CD4-positive, alpha-beta memory T cell (primary cell): Measurements from ENCODE around the gene SEPTIN3. TPM values are rescaled to one million over a fixed set of nuclear protein-coding genes. Genes with fewer than 3 reads are reported as not detected.

Source experiments
- CTCF ChIA-PET: fragments of 350-600 bp; sonication (Branson Sonifier 250); formaldehyde crosslinking; loops from one replicate; lab custom pipeline; 2021; ENCODE audit warnings: inconsistent platforms; ENCODE audit not compliant: partially characterized antibody; lab: Charles Lee
- POLR2A ChIA-PET: fragments of 350-600 bp; sonication (Branson Sonifier 250); formaldehyde crosslinking; loops from one replicate; lab custom pipeline; 2021; ENCODE audit not compliant: partially characterized antibody; lab: Charles Lee
- DNase-seq, 5 donors: peaks; one replicate each; pipeline versions ENCODE4 v3.0.0 to v3.0.0-alpha.2; 2020 to 2022; ENCODE audit warnings: mixed read lengths in 1 of 5
- H3K27ac ChIP-seq: one replicate; pipeline ENCODE4 v1.7.0; 2013; ENCODE audit warnings: low read depth, low read length
- H3K27me3 ChIP-seq: 2 replicates; pipeline ENCODE4 v1.7.0; 2013; ENCODE audit warnings: mild to moderate bottlenecking, low read length, moderate library complexity; ENCODE audit not compliant: insufficient read depth
- H3K36me3 ChIP-seq: 2 replicates; pipeline ENCODE4 v1.7.0; 2013; ENCODE audit warnings: mild to moderate bottlenecking, low read length, moderate library complexity; ENCODE audit not compliant: insufficient read depth
- H3K4me1 ChIP-seq: 2 replicates; pipeline ENCODE4 v1.7.0; 2013; ENCODE audit warnings: mild to moderate bottlenecking, low read length, moderate library complexity; ENCODE audit not compliant: insufficient read depth
- H3K4me3 ChIP-seq, 2 donors: one replicate each; pipeline ENCODE4 v1.7.0; 2013; ENCODE audit warnings: low read length in 2 of 2, mild to moderate bottlenecking in 1 of 2
- H3K9me3 ChIP-seq, 2 donors: one replicate each; pipeline ENCODE4 v1.7.0; 2013; ENCODE audit warnings: low read length in 2 of 2, control low read depth in 1 of 2; ENCODE audit not compliant: control insufficient read depth in 1 of 2
- H3K27ac Mint-ChIP-seq, 7 donors: one replicate each; pipeline ENCODE4 v1.8.0; 2020 to 2021; ENCODE audit warnings: mixed read lengths in 7 of 7, mild to moderate bottlenecking in 6 of 7, inconsistent platforms in 3 of 7, moderate library complexity in 3 of 7
- H3K27me3 Mint-ChIP-seq, 2 donors: one replicate each; pipeline ENCODE4 v1.8.0; 2020 to 2021; ENCODE audit warnings: mixed read lengths in 2 of 2
- H3K36me3 Mint-ChIP-seq, 2 donors: one replicate each; pipeline ENCODE4 v1.8.0; 2020 to 2021; ENCODE audit warnings: mixed read lengths in 2 of 2, inconsistent platforms in 1 of 2, mild to moderate bottlenecking in 1 of 2
- H3K4me1 Mint-ChIP-seq, 4 donors: one replicate each; pipeline ENCODE4 v1.8.0; 2020 to 2021; ENCODE audit warnings: mixed read lengths in 4 of 4, mild to moderate bottlenecking in 1 of 4
- H3K4me3 Mint-ChIP-seq, 8 donors: one replicate each; pipeline ENCODE4 v1.8.0; 2020 to 2021; ENCODE audit warnings: mixed read lengths in 8 of 8, mild to moderate bottlenecking in 7 of 8, moderate library complexity in 6 of 8, inconsistent platforms in 3 of 8
- H3K9me3 Mint-ChIP-seq, 8 donors: one replicate each; pipeline ENCODE4 v1.8.0; 2020 to 2021; ENCODE audit warnings: mixed read lengths in 8 of 8, mild to moderate bottlenecking in 5 of 8, inconsistent platforms in 3 of 8, moderate library complexity in 1 of 8
- intact Hi-C: fragments of 100-400 bp; cut with micrococcal nuclease; formaldehyde crosslinking; loops from one replicate; pipeline ENCODE4 v1.15.1; 2023
- polyA plus RNA-seq, 2 donors: library from polyadenylated mRNA; unstranded; fragments of 300-500 nt; fragmentation: Illumina TruSeq; gene quantifications; one replicate each; pipeline ENCODE4 v1.2.3, GENCODE V29; 2021
- total RNA-seq, 2 experiments: library from RNA; stranded (reverse); gene quantifications; one replicate each; pipeline ENCODE4 v1.2.3, GENCODE V29; 2021

SEPTIN3 gene
- total and polyA plus RNA-seq, 4 experiments from 2014 or later = 0.36 to 0.81 TPM; not detected in 2

DNA sequence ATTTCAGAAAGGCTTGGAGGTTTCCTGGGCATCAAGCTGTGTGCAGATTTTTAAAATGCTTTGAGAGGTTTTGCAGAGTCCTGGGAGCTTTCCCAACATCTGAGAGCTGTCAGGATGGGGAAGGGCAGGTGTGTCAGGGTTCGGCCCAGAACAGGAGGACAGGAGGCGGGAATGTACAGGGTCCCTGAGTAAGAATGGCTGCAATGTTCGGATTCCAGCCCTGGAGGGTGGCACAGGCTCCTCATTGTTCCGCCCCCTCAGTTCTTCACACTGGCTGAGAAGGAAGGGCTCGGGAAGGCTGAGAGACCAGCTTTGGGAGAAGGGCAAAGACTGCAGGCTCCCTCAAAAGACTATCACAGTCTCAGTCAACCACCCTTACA, 5.1 kb upstream of the SEPTIN3 start:
- ChIA-PET CTCF (interaction anchor here (1.1 to 1.8 kb wide), 3 partner anchors 107 to 480 kb away, joined by 3 to 7 read pairs (median 4); no protein-coding TSS in a partner anchor), POLR2A (no interaction called here)
- Mint-ChIP-seq H3K36me3 (no peaks in the 10 kb centered on the region), H3K4me3 (no peak overlapping the region), H3K27me3 (peaks cover 0 to 1% of the 10 kb centered on the region in 2 donors), H3K4me1 (peaks cover 0 to 4% (median 1%) of the 10 kb centered on the region in 4 donors), H3K9me3 (no peaks in the 10 kb centered on the region), H3K27ac (no peak overlapping the region)
- no peaks in the 10 kb centered on the region for H3K9me3 ChIP-seq
- H3K36me3 ChIP-seq = no peaks in the 10 kb centered on the region
- no peaks in the 10 kb centered on the region for H3K27me3 ChIP-seq
- H3K4me3 ChIP-seq = no peak overlapping the region
- no peaks in the 10 kb centered on the region for H3K4me1 ChIP-seq
- H3K27ac ChIP-seq = no peak overlapping the region
- no peak for DNase-seq
- intact Hi-C loops = loop anchor here (10.0 kb wide), 1 partner anchor 221 kb away; no protein-coding TSS in a partner anchor

- intact Hi-C loops = loop anchor here (1.0 to 10.0 kb wide), 8 partner anchors 106 to 587 kb away; partner anchors contain the start of genes NAGA, NDUFA6, PHETA2 and SERHL2
- Mint-ChIP-seq H3K9me3 (peaks cover 0 to 2% (median 0%) of the 10 kb centered on the region in 8 donors), H3K36me3 (no peaks in the 10 kb centered on the region), H3K27ac (no peak overlapping the region), H3K27me3 (peaks cover 3 to 9% of the 10 kb centered on the region in 2 donors), H3K4me1 (peaks cover 0 to 4% (median 1%) of the 10 kb centered on the region in 4 donors), H3K4me3 (no peak overlapping the region)
- Histone ChIP-seq H3K27ac (no peak overlapping the region), H3K36me3 (no peaks in the 10 kb centered on the region), H3K27me3 (no peaks in the 10 kb centered on the region), H3K4me3 (no peak overlapping the region), H3K4me1 (no peaks in the 10 kb centered on the region), H3K9me3 (no peaks in the 10 kb centered on the region)
- ChIA-PET CTCF (interaction anchor here (0.6 to 4.6 kb wide), 9 partner anchors 8 to 509 kb away, joined by 3 to 29 read pairs (median 5); no protein-coding TSS in a partner anchor), POLR2A (interaction anchor here (0.9 to 2.3 kb wide), 2 partner anchors 124 to 478 kb away, joined by 5 to 12 read pairs; partner anchors contain the start of gene NDUFA6)
- no peak for DNase-seq
Observed at GRCh38 chr22:41966225-41966606, 3.0 kb upstream of the SEPTIN3 start.

DNA sequence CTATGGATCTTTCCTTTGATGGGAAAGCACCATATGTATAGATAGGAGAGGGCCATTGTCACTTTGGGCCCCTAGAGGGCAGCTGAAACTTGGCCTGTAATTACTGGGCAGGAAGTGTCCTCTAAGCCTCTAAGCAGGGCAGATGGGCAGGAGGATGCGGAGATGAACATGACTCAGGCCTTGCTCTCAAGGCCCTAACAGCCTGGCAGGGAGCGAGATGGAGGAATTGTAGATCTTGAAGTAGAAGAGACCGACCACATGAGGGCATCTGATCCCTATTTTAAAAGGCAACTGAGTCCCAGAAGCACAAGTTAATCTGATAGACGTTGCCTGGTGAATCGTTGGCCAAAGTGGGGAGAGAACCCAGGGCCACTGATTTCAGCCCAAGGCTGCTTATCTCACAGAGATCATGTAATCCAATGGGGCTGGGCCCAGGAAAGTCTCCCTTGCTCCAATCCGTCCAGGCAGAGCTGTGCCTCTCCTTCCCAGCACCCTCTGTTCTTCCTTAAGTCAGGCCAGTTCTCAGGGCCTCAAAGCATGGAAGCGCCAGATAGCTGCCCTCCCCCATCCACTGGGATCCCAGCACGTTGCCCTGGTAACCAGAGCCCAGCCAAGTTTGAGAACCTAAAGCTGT, 2.5 kb upstream of the SEPTIN3 start:
- Mint-ChIP-seq H3K4me1 (peaks cover 0 to 4% (median 1%) of the 10 kb centered on the region in 4 donors), H3K4me3 (no peak overlapping the region), H3K36me3 (no peaks in the 10 kb centered on the region), H3K27ac (peak overlapping the region in 1 of 7 donors; percentile 0), H3K27me3 (peaks cover 3 to 8% of the 10 kb centered on the region in 2 donors), H3K9me3 (peaks cover 0 to 2% (median 0%) of the 10 kb centered on the region in 8 donors)
- Histone ChIP-seq H3K27ac (no peak overlapping the region), H3K9me3 (no peaks in the 10 kb centered on the region), H3K27me3 (no peaks in the 10 kb centered on the region), H3K4me1 (no peaks in the 10 kb centered on the region), H3K36me3 (no peaks in the 10 kb centered on the region), H3K4me3 (no peak overlapping the region)
- ChIA-PET POLR2A (interaction anchor here (0.8 to 2.3 kb wide), 4 partner anchors 124 to 477 kb away, joined by 3 to 12 read pairs (median 4); partner anchors contain the start of gene NDUFA6), CTCF (interaction anchor here (0.7 to 4.6 kb wide), 10 partner anchors 9 to 506 kb away, joined by 3 to 29 read pairs (median 8); partner anchors contain the start of gene NDUFA6)
- peak in 4 of 5 donors; percentile 39 to 58 (median 48) for DNase-seq
- intact Hi-C loops = loop anchor here (1.0 to 10.0 kb wide), 8 partner anchors 106 to 586 kb away; partner anchors contain the start of genes NAGA, NDUFA6, PHETA2 and SERHL2

- DNase-seq = no peak
- H3K4me1 ChIP-seq = no peaks in the 10 kb centered on the region
- CTCF ChIA-PET = interaction anchor here (1.0 to 4.6 kb wide), 7 partner anchors 11 to 475 kb away, joined by 3 to 29 read pairs (median 9); partner anchors contain the start of gene NDUFA6
- H3K27me3 ChIP-seq = peaks cover 10% of the 10 kb centered on the region
- Mint-ChIP-seq H3K9me3 (peaks cover 0 to 2% (median 0%) of the 10 kb centered on the region in 8 donors), H3K4me1 (peaks cover 0 to 4% (median 1%) of the 10 kb centered on the region in 4 donors), H3K36me3 (no peaks in the 10 kb centered on the region), H3K27ac (no peak overlapping the region), H3K4me3 (no peak overlapping the region), H3K27me3 (peaks cover 11 to 16% of the 10 kb centered on the region in 2 donors)
- POLR2A ChIA-PET = interaction anchor here (1.8 kb wide), 1 partner anchor 111 kb away, joined by 5 read pairs; the partner anchor contains the start of gene SMDT1
- no peak overlapping the region for H3K4me3 ChIP-seq
- no peaks in the 10 kb centered on the region for H3K9me3 ChIP-seq
- intact Hi-C loops = loop anchor here (5.0 to 10.0 kb wide), 3 partner anchors 104 to 216 kb away; partner anchors contain the start of genes NAGA and PHETA2
- no peak overlapping the region for H3K27ac ChIP-seq
- no peaks in the 10 kb centered on the region for H3K36me3 ChIP-seq
Observed at GRCh38 chr22:41968601-41969000, 642 bp upstream of the SEPTIN3 start.

DNA sequence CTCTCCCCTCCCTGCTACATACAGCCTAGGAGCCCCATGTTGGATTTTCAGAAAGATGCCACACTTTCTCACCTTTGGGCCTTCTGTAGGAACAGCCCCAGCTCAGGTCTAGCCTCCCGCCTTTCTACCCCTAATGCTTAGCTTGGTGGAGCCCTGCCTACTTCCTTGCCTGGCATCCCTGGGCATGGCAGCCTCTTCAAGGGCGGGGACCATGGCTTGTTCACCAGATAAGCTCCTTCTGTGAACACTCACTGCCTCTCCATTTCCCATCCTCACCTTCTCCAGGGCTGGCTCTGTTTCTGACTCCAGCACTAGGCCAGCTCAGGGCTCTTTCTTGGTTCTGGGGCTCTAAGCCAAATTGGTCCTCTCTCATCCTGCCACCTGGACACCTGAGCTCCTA, 1.4 kb downstream of the SEPTIN3 start:
- no peak overlapping the region for H3K4me3 Mint-ChIP-seq
- no peaks in the 10 kb centered on the region for H3K4me1 ChIP-seq
- peaks cover 10% of the 10 kb centered on the region for H3K27me3 ChIP-seq
- no peak for DNase-seq
- no peaks in the 10 kb centered on the region for H3K36me3 Mint-ChIP-seq
- intact Hi-C loops = no loop called here
- ChIA-PET POLR2A (no interaction called here), CTCF (interaction anchor here (1.0 to 1.7 kb wide), 2 partner anchors 13 to 467 kb away, joined by 3 to 5 read pairs; no protein-coding TSS in a partner anchor)
- H3K36me3 ChIP-seq = no peaks in the 10 kb centered on the region
- H3K27ac Mint-ChIP-seq = no peak overlapping the region
- no peak overlapping the region for H3K27ac ChIP-seq
- peaks cover 18 to 27% of the 10 kb centered on the region in 2 donors for H3K27me3 Mint-ChIP-seq
- peaks cover 3 to 8% (median 5%) of the 10 kb centered on the region in 4 donors for H3K4me1 Mint-ChIP-seq
- H3K9me3 ChIP-seq = no peaks in the 10 kb centered on the region
- H3K4me3 ChIP-seq = no peak overlapping the region
- H3K9me3 Mint-ChIP-seq = peaks cover 0 to 2% (median 0%) of the 10 kb centered on the region in 8 donors

GRCh38 chr22:41971431-41971830, 2.2 kb downstream of the SEPTIN3 start:
- no peak for DNase-seq
- Mint-ChIP-seq H3K27me3 (peaks cover 23 to 34% of the 10 kb centered on the region in 2 donors), H3K4me3 (no peak overlapping the region), H3K36me3 (no peaks in the 10 kb centered on the region), H3K4me1 (peaks cover 9 to 14% (median 12%) of the 10 kb centered on the region in 4 donors), H3K27ac (peak overlapping the region in 1 of 7 donors; percentile 15), H3K9me3 (peaks cover 0 to 2% (median 0%) of the 10 kb centered on the region in 8 donors)
- POLR2A ChIA-PET = interaction anchor here (0.5 kb wide), 1 partner anchor 167 kb away, joined by 3 read pairs; no protein-coding TSS in a partner anchor
- no peaks in the 10 kb centered on the region for H3K9me3 ChIP-seq
- H3K4me1 ChIP-seq = peaks cover 5% of the 10 kb centered on the region
- intact Hi-C loops = no loop called here
- peaks cover 14% of the 10 kb centered on the region for H3K27me3 ChIP-seq
- no peaks in the 10 kb centered on the region for H3K36me3 ChIP-seq
- H3K4me3 ChIP-seq = no peak overlapping the region
- no peak overlapping the region for H3K27ac ChIP-seq
- CTCF ChIA-PET = interaction anchor here (1.7 kb wide), 1 partner anchor 13 kb away, joined by 5 read pairs; no protein-coding TSS in a partner anchor
